Activated effector memory CD4-positive, alpha-beta T cell treated with anti-CD3 and anti-CD28 coated beads, Interleukin-2, amount 50 U/mL, for 16 hours (primary cell): ENCODE measurements around the gene TMEM266.

Source experiments
- DNase-seq: peaks from one replicate; pipeline ENCODE4 v3.0.0-alpha.2; 2020

TMEM266 gene

GRCh38 chr15:76206325-76206976 lies 146.7 kb downstream of the TMEM266 start:
- DNase-seq: peak; percentile 62

- DNase-seq: peak; percentile 39
Observed at GRCh38 chr15:76208084-76208785, 148.4 kb downstream of the TMEM266 start.

- DNase-seq: no peak
Observed at GRCh38 chr15:76208786-76209424, 149.1 kb downstream of the TMEM266 start.

GRCh38 chr15:76209523-76209922 lies 149.7 kb downstream of the TMEM266 start:
- no peak for DNase-seq

GRCh38 chr15:76209942-76210341 lies 150.2 kb downstream of the TMEM266 start:
- DNase-seq: no peak

- DNase-seq: no peak
Observed at GRCh38 chr15:76215634-76216033, 155.8 kb downstream of the TMEM266 start.

GRCh38 chr15:76217029-76217881 lies 157.5 kb downstream of the TMEM266 start:
- no peak for DNase-seq

- DNase-seq: no peak
Observed at GRCh38 chr15:76217882-76218217, 158.1 kb downstream of the TMEM266 start.

GRCh38 chr15:76221085-76221767 lies 161.4 kb downstream of the TMEM266 start:
- DNase-seq: no peak

- no peak for DNase-seq
Observed at GRCh38 chr15:76222159-76222558, 162.4 kb downstream of the TMEM266 start.

- no peak for DNase-seq
Observed at GRCh38 chr15:76223521-76223920, 163.7 kb downstream of the TMEM266 start.

- DNase-seq: no peak
Observed at GRCh38 chr15:76229266-76229665, 169.5 kb downstream of the TMEM266 start.

- DNase-seq: no peak
Observed at GRCh38 chr15:76233921-76234320, 174.1 kb downstream of the TMEM266 start.

GRCh38 chr15:76234337-76234889 lies 174.6 kb downstream of the TMEM266 start:
- no peak for DNase-seq

GRCh38 chr15:76235186-76235826 lies 175.5 kb downstream of the TMEM266 start:
- no peak for DNase-seq

- no peak for DNase-seq
Observed at GRCh38 chr15:76236350-76236749, 176.6 kb downstream of the TMEM266 start.

GRCh38 chr15:76239786-76240185 lies 180.0 kb downstream of the TMEM266 start:
- DNase-seq: no peak

GRCh38 chr15:76245072-76245610 lies 185.4 kb downstream of the TMEM266 start:
- no peak for DNase-seq

GRCh38 chr15:76251717-76252116 lies 191.9 kb downstream of the TMEM266 start:
- DNase-seq: no peak

- DNase-seq: no peak
Observed at GRCh38 chr15:76252249-76252648, 192.5 kb downstream of the TMEM266 start.

GRCh38 chr15:76253691-76254473 lies 194.1 kb downstream of the TMEM266 start:
- DNase-seq: no peak
